HG03280 (cell line): Measurements from ENCODE around the gene CNBP.
"Not testable (repeated sequence)": the region's sequence is repeated elsewhere in the genome, so short reads cannot be mapped to it uniquely, and the experiment has no call there.

Experiments
- ATAC-seq: cut with Tn5 transposase; IDR thresholded peaks from one replicate; pipeline ENCODE4 v1.9.1; 2021; ENCODE audit warnings: mild to moderate bottlenecking, moderate library complexity; ENCODE audit not compliant: unreplicated experiment

The CNBP gene

DNA sequence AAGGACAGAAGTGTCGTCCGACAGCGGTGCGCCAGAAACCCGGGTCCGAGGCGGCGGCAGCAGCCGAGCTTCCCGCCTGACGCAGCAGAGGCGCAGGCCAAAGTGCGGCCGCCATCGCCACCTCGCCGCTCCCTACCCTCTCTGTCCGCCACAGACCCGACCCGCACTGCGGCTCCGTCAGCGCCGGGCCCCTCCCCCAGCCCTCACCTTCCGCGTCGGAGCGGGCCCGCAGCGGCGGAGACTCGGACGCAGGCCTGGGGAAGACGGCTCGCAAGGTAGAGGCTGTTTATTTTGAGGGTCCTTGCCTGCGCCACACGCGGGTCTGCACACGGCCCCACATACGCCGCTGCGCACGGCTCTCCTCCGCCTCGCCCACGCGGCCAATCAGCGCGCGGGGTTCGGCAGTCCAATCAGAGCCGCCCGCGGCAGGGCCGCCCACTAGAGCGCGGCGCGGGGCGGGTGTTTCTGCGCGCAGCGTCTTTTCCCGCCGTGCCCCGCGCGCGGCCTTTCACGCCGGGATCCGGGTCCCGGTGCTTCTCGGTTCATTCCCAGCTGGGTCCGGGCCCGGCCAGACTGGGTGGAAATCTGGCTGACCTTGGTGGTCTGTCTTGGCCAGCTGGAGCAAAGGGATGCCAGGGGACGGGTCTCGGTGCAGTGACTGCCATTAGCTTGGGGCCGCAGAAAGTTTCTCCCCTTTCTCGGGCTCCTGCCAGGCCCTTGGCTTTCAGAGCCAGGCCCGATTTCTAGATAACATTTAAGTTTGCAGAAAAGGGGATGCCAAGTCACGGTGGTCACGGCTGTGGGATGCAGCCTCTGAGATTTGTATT, at the start of gene CNBP:
Gene CNBP (minus strand): TSS at position 328 of the 827 bp plus-strand sequence. CDS start 12,139 bp downstream, outside the sequence.
- peak; percentile 95 for ATAC-seq

GRCh38 chr3:129231331-129232119, 47.8 kb upstream of the CNBP start:
- no peak for ATAC-seq

DNA sequence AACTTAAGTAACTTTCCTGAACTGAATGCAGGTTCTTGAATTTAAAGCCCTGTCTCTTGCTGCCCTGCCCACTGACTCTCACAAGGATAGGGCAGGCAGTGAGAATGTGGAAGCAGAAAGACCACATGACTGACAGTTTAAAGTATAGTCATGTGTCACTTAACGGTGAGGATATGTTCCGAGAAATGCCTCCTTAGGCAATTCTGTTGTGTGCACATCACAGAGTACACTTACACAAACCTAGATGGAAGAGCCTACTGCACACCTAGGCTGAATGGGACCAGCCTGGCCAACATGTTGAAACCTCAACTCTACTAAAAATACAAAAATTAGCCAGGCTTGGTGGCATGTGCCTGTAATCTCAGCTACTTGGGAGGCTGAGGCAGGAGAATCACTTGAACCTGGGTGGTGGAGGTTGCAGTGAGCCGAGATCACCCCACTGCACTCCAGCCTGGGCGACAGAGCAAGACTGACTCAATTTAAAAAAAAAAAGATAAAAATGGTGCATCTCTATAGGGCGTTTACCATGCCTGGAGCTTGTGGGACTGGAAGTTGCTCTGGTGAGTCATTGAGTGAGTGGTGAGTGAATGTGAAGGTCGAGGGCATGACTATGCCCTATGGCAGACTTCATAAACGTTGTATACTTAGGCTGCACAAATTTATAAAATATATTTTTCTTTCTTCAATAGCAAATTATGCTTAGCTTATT, 46.8 kb upstream of the CNBP start:
- ATAC-seq = no peak

DNA sequence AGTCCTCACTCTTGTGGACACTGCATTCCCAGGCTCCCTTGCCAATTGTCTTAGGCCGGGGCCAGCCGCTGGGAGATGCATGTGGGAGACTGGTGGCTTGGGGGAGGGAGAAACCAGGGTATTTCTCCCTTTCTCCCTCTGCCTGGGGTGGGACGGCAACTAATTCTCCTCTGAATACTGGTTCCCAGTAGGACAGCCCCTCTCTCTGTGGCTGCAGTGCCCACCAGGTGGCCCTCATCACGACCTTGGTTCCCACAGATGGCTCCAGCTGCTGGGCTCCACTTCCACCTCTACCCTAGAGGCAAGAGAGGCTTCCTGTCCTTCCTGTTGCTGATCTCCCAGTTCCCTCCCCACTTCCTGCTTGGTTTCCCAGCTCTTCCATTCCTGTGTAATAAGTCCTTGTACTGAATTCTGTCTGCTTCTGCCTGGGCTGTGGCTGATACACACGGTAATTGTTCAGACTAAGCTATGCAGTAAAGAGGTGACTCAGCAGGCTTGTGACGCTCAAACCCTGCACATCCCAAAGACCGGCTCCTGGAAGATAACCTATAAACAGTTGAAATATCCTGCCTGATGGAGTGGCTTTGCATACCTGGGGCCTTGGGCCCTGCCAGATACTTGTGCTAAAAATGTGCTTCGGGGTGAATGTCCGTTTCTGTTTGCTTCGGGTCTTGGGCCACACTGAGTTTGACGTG, 45.3 kb upstream of the CNBP start:
- no peak for ATAC-seq

DNA sequence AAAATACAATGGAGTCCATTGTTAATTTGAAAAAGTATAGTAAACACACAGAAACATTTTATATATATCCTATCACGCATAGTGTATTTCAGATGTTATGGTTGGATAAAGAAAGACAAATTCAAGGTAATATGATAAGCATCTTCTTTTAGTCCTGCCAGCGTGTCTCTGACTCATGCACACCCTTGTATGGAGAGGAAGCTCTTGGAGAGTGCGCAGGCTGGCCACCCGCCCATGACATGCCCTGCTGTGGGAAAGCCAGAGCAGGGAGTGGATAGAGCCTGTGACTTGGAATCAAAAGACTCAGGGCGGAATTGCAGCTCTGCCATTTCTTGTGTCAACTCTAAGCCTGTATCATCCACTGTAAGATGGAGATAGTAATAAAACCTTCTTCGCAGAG, 42.7 kb upstream of the CNBP start:
- no peak for ATAC-seq

- no peak for ATAC-seq
Measured at GRCh38 chr3:129224984-129225393, 41.3 kb upstream of the CNBP start.

DNA sequence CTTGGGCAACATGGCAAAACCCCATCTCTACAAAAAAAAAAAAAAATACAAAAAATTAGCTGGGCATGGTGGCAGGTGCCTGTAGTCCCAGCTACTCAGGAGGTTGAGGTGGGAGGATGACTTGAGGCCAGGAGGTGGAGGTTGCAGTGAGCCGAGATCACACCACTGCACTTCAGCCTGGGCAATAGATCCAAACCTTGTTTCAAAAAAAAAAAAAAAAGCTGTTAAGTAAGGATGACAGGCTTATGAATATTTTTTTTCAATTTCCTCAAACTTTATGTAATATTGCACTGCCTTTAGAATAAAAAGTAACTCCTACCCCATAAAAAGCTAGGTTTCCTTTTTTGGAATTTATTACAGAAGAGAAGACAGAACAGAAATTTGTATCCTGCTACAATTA, 40.7 kb upstream of the CNBP start:
- not testable (repeated sequence) for ATAC-seq

- ATAC-seq = no peak
Measured at GRCh38 chr3:129218742-129219141, 35.0 kb upstream of the CNBP start.

- no peak for ATAC-seq
Measured at GRCh38 chr3:129213238-129213637, 29.5 kb upstream of the CNBP start.

DNA sequence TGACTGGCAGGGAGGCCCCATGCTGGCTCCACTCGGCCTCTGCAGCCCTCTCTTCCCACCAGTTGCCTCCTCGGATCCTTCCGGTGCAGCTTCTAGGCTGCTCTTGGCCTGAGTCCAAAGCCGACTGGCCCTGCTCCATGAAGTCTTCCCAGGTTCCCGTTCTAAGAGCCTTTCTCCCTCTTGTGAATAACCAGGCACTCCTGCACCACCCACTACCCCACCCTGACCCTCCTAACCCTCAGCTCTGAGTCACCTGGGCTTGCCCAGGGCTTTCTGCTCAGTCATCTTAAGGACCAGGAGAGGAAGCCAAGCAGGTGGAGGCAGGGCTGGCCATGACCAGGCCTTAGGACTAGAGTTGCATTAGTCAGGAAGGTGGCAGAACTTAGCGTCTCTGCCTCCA, 28.1 kb upstream of the CNBP start:
- ATAC-seq = no peak

- ATAC-seq = no peak
Measured at GRCh38 chr3:129211345-129211744, 27.6 kb upstream of the CNBP start.

- ATAC-seq = no peak
Measured at GRCh38 chr3:129207479-129207878, 23.8 kb upstream of the CNBP start.

GRCh38 chr3:129205109-129205832, 21.6 kb upstream of the CNBP start:
- no peak for ATAC-seq

DNA sequence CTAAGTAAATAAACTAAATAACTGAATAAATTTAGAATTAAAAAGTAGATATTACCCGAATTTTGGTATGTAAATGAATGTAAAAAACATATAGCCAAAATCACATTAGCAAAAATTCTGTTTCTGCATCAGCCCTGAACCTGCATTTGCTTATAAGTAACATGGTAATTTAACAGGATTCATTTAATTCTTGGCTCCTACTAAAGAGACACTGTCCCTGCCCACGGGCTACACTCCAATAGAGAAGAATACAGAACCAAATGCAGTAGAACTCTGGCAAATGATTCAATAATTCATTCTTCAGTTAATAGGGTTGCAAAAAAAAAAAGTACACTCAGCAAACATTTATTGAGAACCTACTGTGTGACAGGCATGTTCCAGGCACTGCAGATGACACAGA, 20.8 kb upstream of the CNBP start:
- ATAC-seq = no peak

DNA sequence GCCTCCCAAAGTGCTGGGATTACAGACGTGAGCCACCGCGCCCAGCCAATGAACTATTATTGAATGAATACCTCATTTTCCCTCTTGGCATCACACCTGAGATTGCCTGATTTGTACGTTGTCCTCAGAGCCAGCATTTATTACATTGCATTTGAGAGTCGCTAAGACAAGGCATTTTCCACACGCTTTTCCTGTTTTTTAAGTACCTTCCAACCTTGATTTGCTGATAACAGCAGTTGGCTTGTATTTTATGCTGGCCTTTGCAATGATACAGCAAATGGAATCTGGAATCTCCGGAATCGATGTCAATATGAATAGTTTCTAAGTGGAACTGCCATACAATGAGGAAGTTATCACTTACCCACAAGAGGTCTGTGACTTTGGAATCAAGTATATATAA, 15.7 kb upstream of the CNBP start:
- ATAC-seq = no peak

- no peak for ATAC-seq
Measured at GRCh38 chr3:129197321-129197720, 13.6 kb upstream of the CNBP start.

DNA sequence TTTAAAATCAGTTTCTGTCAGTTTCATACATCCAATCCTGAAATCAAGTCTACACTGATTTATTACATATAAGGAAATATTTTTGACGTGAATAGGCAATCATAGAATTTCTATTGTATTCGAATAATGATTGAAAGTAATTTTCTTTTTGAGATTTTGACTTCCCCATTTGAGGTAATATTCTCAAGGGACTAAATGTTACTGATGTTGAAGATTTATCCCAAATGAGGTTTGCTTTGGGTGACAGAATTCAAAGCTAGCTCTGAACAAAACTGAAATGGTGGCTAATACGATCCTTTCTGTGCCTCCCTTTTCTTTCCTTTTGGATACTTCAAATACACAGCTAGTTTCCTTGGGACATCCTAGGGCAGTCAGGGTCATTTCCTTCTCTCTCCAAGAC, 12.9 kb upstream of the CNBP start:
- no peak for ATAC-seq

DNA sequence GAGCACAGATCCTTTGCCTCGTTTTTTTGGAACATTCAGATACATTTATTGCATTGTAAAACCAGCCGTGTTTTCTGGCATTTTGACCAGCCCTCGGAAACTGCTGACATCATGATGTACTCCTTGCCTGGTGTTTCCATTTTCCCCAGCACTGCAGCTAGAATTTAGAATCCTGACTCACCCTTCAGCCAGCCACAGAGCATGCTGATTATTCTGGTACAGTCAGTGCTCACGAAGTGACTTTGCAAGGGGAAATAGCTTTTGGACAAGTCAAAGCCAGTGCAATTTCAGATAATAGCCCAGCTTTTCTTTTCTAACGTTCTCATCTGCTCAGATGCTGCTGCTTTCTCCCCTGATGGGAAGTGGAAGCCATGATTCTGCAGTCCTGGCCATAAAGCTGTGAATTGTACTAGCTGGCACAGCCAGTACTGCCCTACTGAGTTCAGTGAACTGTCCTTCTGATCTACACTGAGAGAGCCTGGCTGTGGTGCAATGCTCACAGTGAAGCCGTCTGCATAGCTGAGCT, 12.1 kb upstream of the CNBP start:
- ATAC-seq = no peak

DNA sequence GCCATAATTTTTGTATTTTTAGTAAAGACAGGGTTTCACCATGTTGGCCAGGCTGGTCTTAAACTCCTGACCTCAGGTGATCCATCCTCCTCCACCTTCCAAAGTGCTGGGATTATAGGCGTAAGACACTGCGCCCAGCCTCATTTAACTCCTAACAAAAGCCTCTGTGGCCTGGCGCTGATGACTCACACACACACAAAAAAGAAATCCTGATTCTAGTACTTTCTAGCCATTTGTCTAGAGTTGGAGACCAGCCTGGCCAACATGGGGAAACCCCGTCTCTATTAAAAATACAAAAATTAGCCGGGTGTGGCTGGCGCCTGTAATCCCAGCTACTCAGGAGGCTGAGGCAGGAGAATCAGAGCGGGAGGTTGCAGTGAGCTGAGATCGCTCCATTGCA, 6.1 kb upstream of the CNBP start:
- not testable (repeated sequence) for ATAC-seq

GRCh38 chr3:129187857-129188256, 4.2 kb upstream of the CNBP start:
- no peak for ATAC-seq
